K562 (cell line): ENCODE measurements around the gene CACNA1I. TPM values are rescaled to one million over a fixed set of nuclear protein-coding genes. Genes with fewer than 3 reads are reported as not detected.
A peak's percentile ranks its signal among the peaks of the same experiment; 100 is the strongest.

Source experiments
- ATAC-seq: fragments of 200-7000 bp; cut with Tn5 transposase; 3 replicates; pipeline ENCODE4 v1.9.1; 2020; ENCODE audit warnings: moderate library complexity
- BruUV-seq: library from RNA; stranded (reverse); fragments of 400-500 nt; replicated peaks from 2 replicates; lab custom pipeline; 2021; lab: Mats Ljungman, UMichigan
- CTCF ChIA-PET: fragments of 300-600 bp; formaldehyde crosslinking; extraction: SDS; loops from one replicate; lab custom pipeline; 2021; ENCODE audit warnings: low intra/inter-chr PET ratio; lab: Yijun Ruan, JAX
- POLR2A ChIA-PET: fragments of 300-600, 350-650 bp; sonication (Branson Sonifier 250); formaldehyde crosslinking; extraction: SDS; loops from one replicate; lab custom pipeline; 2021; ENCODE audit warnings: antibody characterized with exemption, inconsistent platforms; lab: Yijun Ruan, JAX
- DNase-seq, 4 experiments: peaks; one replicate each; pipeline versions ENCODE4 v3.0.0 to v3.0.0-alpha.2; 2011 to 2018; ENCODE audit warnings: low spot score in 3 of 4, mixed read lengths in 3 of 4; ENCODE audit errors: extremely low read depth in 1 of 4
- FAIRE-seq: peaks from 2 replicates; lab custom pipeline; 2011; peaks lifted over from hg19 to GRCh38; lab: Jason Lieb, UNC
- H2AFZ ChIP-seq: 2 replicates; pipeline ENCODE4 v1.6.0; 2011; ENCODE audit warnings: low read depth, low read length, control low read depth, inconsistent platforms
- H3K27ac ChIP-seq: fragments of 200-600 bp; 3 replicates; pipeline ENCODE4 v1.8.0; 2011; ENCODE audit warnings: low read depth, mild to moderate bottlenecking, control low read depth, inconsistent platforms, low read length, moderate library complexity, mixed read lengths; ENCODE audit errors: extremely low read depth
- H3K27me3 ChIP-seq, 2 experiments: fragments of 300-600 bp in 1 of 2; 2 replicates in 1 of 2; 3 replicates in 1 of 2; pipeline versions ENCODE4 v1.6.0 to v1.8.0; 2011; ENCODE audit warnings: inconsistent platforms in 2 of 2, low read length in 2 of 2, mild to moderate bottlenecking in 1 of 2, mixed read lengths in 1 of 2, moderate library complexity in 1 of 2; ENCODE audit not compliant: control insufficient read depth in 2 of 2, insufficient read depth in 2 of 2
- H3K36me3 ChIP-seq: fragments of 300-600 bp; 3 replicates; pipeline ENCODE4 v1.8.0; 2011; ENCODE audit warnings: mild to moderate bottlenecking, low read length, inconsistent platforms; ENCODE audit not compliant: control insufficient read depth, insufficient read depth
- H3K4me1 ChIP-seq, 2 experiments: fragments of 200-600 bp in 1 of 2; replicated peaks in 1 of 2; 2 replicates in 1 of 2; 3 replicates in 1 of 2; pipeline versions ENCODE4 v1.5.1 to v1.8.0; 2011; ENCODE audit warnings: inconsistent platforms in 2 of 2, low read length in 2 of 2, mild to moderate bottlenecking in 1 of 2, mixed read lengths in 1 of 2, moderate library complexity in 1 of 2; ENCODE audit not compliant: control insufficient read depth in 2 of 2, insufficient read depth in 2 of 2
- H3K4me2 ChIP-seq: 2 replicates; pipeline ENCODE4 v1.6.1; 2011; ENCODE audit warnings: low read length, control low read depth, inconsistent platforms, mixed read lengths; ENCODE audit not compliant: insufficient read depth
- H3K4me3 ChIP-seq: fragments of 200-600 bp; sonication (generic), shearing (Covaris generic); 2 replicates; pipeline ENCODE4 v1.5.1; 2016; ENCODE audit warnings: control low read depth, inconsistent platforms
- H3K79me2 ChIP-seq: fragments of 200-600 bp; 3 replicates; pipeline ENCODE4 v1.8.0; 2011; ENCODE audit warnings: low read length, inconsistent platforms; ENCODE audit not compliant: control insufficient read depth, insufficient read depth
- H3K9ac ChIP-seq, 2 experiments: 2 replicates each; pipeline versions ENCODE4 v1.6.0 to v1.6.1; 2011; ENCODE audit warnings: low read depth in 2 of 2, low read length in 2 of 2, control low read depth in 1 of 2, inconsistent platforms in 1 of 2, mild to moderate bottlenecking in 1 of 2, mixed read lengths in 1 of 2; ENCODE audit not compliant: insufficient read depth in 1 of 2
- H3K9me1 ChIP-seq: one replicate; pipeline ENCODE4 v1.6.0; 2011; ENCODE audit warnings: inconsistent platforms, mild to moderate bottlenecking, low read length, moderate library complexity; ENCODE audit not compliant: control insufficient read depth, insufficient read depth
- H3K9me3 ChIP-seq: replicated peaks from 2 replicates; pipeline ENCODE4 v1.5.1; 2011; ENCODE audit warnings: low read depth, low read length, inconsistent platforms; ENCODE audit not compliant: control insufficient read depth, insufficient read depth
- H4K20me1 ChIP-seq: replicated peaks from 2 replicates; pipeline ENCODE4 v1.6.1; 2011; ENCODE audit warnings: low read length, inconsistent platforms, mixed read lengths; ENCODE audit not compliant: control insufficient read depth, insufficient read depth
- CEBPG ChIP-seq, 3 experiments: fragments of 200-800 bp in 1 of 3; sonication (Bioruptor generic) in 1 of 3; sonication (generic) in 1 of 3; formaldehyde crosslinking in 1 of 3; IDR thresholded peaks in 2 of 3; conservative IDR thresholded peaks in 1 of 3; 2 replicates each; pipeline versions ENCODE4 v1.6.1 to v1.8.0; 2016 to 2022; ENCODE audit warnings: missing compliant biosample characterization in 2 of 3, missing genetic modification characterization in 2 of 3, mild to moderate bottlenecking in 1 of 3, missing genetic modification reagents in 1 of 3
- JUN ChIP-seq, 2 experiments: sonication (generic) in 1 of 2; formaldehyde crosslinking in 1 of 2; IDR thresholded peaks; 2 replicates each; pipeline versions ENCODE4 v1.6.1 to v1.8.0; 2012 to 2022; ENCODE audit warnings: borderline replicate concordance in 2 of 2, mild to moderate bottlenecking in 2 of 2, improper control_type of control experiment in 1 of 2, low read depth in 1 of 2, low read length in 1 of 2, missing genetic modification reagents in 1 of 2
- KAT2B ChIP-seq: IDR thresholded peaks from one replicate; pipeline ENCODE4 v1.6.1; 2012; ENCODE audit warnings: low read depth, mild to moderate bottlenecking, control low read depth, inconsistent platforms, low read length, moderate library complexity
- POLR2B ChIP-seq: fragments of 450-650 bp; IDR thresholded peaks from 2 replicates; pipeline ENCODE4 v1.6.1; 2018; ENCODE audit warnings: low read depth; ENCODE audit not compliant: partially characterized antibody
- RB1 ChIP-seq: fragments of 450-650 bp; IDR thresholded peaks from 2 replicates; pipeline ENCODE4 v1.6.1; 2017; ENCODE audit warnings: low read depth, mild to moderate bottlenecking
- ZBTB33 ChIP-seq: sonication (generic); formaldehyde crosslinking; IDR thresholded peaks from 2 replicates; pipeline ENCODE4 v1.8.1; 2023; ENCODE audit warnings: mild to moderate bottlenecking, missing genetic modification reagents
- ZBTB9 ChIP-seq: fragments of 450-650 bp; formaldehyde crosslinking; IDR thresholded peaks from 2 replicates; pipeline ENCODE4 v1.4.0; 2020; ENCODE audit warnings: mild to moderate bottlenecking, moderate library complexity
- ZNF134 ChIP-seq: fragments of 250-450 bp; sonication (Bioruptor Pico); conservative IDR thresholded peaks from 2 replicates; pipeline ENCODE4 v1.4.0; 2020
- WGBS: fragments of 100-300 bp; shearing (Covaris generic); methylation state at CpG from one replicate; pipeline ENCODE4 v1.1.6; 2016; ENCODE audit warnings: low coverage, mixed read lengths; ENCODE audit not compliant: insufficient coverage; ENCODE audit errors: missing lambda C conversion rate; 5-methylcytosine and 5-hydroxymethylcytosine counted together
- in situ Hi-C: fragments of 300-500 bp; cut with MboI; formaldehyde crosslinking; loops from 4 replicates; pipeline ENCODE4 v1.15.0; 2018; ENCODE audit warnings: inconsistent platforms, mixed read lengths
- intact Hi-C: fragments of 100-400 bp; cut with micrococcal nuclease; formaldehyde crosslinking; loops from 2 replicates; pipeline ENCODE4 v1.14.2; 2022
- polyA plus RNA-seq, 8 experiments: library from polyadenylated mRNA; depleted of rRNA in 4 of 8; stranded (reverse) in 5 of 8; unstranded in 3 of 8; fragments of >200 nt; fragmentation: Nextera tagmentation in 2 of 8; fragmentation: Illumina TruSeq in 1 of 8; extraction: Ambion mirVana in 2 of 8; extraction: Trizol in 1 of 8; gene quantifications; 2 replicates each; pipeline versions ENCODE4 v1.2.1 to v1.2.3, GENCODE V29; 2011 to 2014; ENCODE audit warnings: inconsistent platforms in 1 of 8, missing spikeins in 1 of 8
- total RNA-seq, 7 experiments: library from RNA; depleted of rRNA in 6 of 7; stranded (reverse); fragments of >200 nt in 6 of 7; fragmentation: Illumina TruSeq in 2 of 7; extraction: Trizol in 2 of 7; gene quantifications; 2 replicates each; pipeline versions ENCODE4 v1.2.1 to v1.2.3, GENCODE V29; 2011 to 2021; ENCODE audit warnings: low replicate concordance in 1 of 7

CACNA1I gene
- total and polyA plus RNA-seq, 9 of the 15 experiments (the other 6 are each of a cell fraction or from before 2014, with no cell fraction given), result 0.01 to 0.79 (median 0.32) TPM; not detected in 1

- TF ChIP-seq KAT2B, result no peak
- no peak for TF ChIP-seq RB1
These were observed 104.0 kb downstream of the CACNA1I start (continued) for GRCh38 chr22:39674536-39674935.

- BruUV-seq, result no TSS peak
These were observed 105.4 kb downstream of the CACNA1I start for GRCh38 chr22:39675947-39676346.

More at GRCh38 chr22:39675947-39676346, 105.4 kb downstream of the CACNA1I start:
- in situ Hi-C loops, result no loop called here
- Histone ChIP-seq H3K9ac (no peak overlapping the region), H3K9me3 (peaks cover 4% of the 10 kb centered on the region), H2AFZ (no peak overlapping the region), H4K20me1 (no peaks in the 10 kb centered on the region), H3K9me1 (no peaks in the 10 kb centered on the region), H3K79me2 (no peaks in the 10 kb centered on the region), H3K27me3 (no peaks in the 10 kb centered on the region), H3K27ac (no peak overlapping the region), H3K4me1 (peaks cover 0 to 12% of the 10 kb centered on the region in 2 experiments; a peak in 2 of 5 replicates), H3K4me2 (no peak overlapping the region), H3K4me3 (no peak overlapping the region), H3K36me3 (no peaks in the 10 kb centered on the region)
- TF ChIP-seq ZBTB33 (peak; percentile 23; the same call in 1 of the 2 replicates), ZBTB9 (CRISPR knock-in tag) (no peak), POLR2B (no peak), ZNF134 (CRISPR knock-in tag) (no peak), CEBPG (CRISPR knock-in tag; IDR thresholded peaks at IDR 0.05) (no peak), CEBPG (tag; conservative IDR thresholded peaks at IDR 0.05 in 1 of 2, IDR thresholded peaks at IDR 0.05 in 1 of 2) (no peak), JUN (IDR thresholded peaks at IDR 0.05; ENCODE audit: borderline replicate concordance, low read depth, low read length) (no peak), JUN (CRISPR knock-in tag; IDR thresholded peaks at IDR 0.05; ENCODE audit: borderline replicate concordance) (no peak)
- FAIRE-seq (no peak), DNase-seq (no peak), ATAC-seq (no peak)
- CTCF ChIA-PET, result no interaction called here
- intact Hi-C loops, result no loop called here
- 51% methylated on average over 8 of the region's 10 CpGs for WGBS
- POLR2A ChIA-PET, result no interaction called here
